ENCODE results near the gene FOS.

GRCh38 chr14:75318353-75318752 is 39.7 kb downstream of the FOS start:
- TF ChIP-seq, protein P1, sequence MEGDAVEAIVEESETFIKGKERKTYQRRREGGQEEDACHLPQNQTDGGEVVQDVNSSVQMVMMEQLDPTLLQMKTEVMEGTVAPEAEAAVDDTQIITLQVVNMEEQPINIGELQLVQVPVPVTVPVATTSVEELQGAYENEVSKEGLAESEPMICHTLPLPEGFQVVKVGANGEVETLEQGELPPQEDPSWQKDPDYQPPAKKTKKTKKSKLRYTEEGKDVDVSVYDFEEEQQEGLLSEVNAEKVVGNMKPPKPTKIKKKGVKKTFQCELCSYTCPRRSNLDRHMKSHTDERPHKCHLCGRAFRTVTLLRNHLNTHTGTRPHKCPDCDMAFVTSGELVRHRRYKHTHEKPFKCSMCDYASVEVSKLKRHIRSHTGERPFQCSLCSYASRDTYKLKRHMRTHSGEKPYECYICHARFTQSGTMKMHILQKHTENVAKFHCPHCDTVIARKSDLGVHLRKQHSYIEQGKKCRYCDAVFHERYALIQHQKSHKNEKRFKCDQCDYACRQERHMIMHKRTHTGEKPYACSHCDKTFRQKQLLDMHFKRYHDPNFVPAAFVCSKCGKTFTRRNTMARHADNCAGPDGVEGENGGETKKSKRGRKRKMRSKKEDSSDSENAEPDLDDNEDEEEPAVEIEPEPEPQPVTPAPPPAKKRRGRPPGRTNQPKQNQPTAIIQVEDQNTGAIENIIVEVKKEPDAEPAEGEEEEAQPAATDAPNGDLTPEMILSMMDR (IDR thresholded peaks at IDR 0.05): no peak
- TF ChIP-seq POLR2AphosphoS5 (IDR thresholded peaks at IDR 0.05) (no peak), POLR2A (IDR thresholded peaks at IDR 0.05) (no peak), EP300 (IDR thresholded peaks at IDR 0.05) (no peak)

Data from sigmoid colon (tissue), 4 donors.